Measurements from ENCODE around the gene MDM4.
A peak's percentile ranks its signal among the peaks of the same experiment; 100 is the strongest.
"Not testable (repeated sequence)": the region's sequence is repeated elsewhere in the genome, so short reads cannot be mapped to it uniquely, and the experiment has no call there.

Gene MDM4

DNA sequence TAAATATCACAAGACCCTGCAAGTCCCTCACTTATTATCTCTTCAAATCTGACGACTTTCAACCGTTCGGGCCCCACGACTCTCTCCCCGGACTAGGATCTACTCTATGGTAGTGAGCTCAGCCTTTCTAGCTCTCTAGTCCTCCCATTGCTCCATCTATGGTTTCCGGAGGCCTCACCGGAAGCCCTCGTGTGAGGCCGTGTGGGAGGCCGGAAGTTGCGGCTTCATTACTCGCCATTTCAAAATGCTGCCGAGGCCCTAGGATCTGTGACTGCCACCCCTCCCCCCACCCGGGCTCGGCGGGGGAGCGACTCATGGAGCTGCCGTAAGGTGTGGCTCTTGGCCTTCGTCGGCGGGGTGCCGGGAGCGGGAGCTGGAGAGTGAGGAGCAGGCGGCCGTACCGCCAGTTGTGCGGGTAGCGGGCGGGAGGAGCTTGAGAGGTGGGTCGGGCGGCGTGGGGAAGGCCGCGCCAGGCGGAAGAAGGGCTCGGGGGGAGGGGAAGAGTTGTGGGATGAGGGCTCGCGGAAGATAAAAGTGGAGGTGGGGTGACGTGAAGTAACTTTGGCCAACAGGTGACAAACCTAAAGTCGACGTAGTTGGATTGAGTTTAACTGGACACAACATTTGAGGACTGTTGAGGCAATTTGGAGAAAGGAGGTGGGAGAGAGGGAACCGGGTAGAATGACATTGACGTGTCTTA is at the start of gene MDM4:
Gene MDM4 (plus strand): TSS at position 227 of the 700 bp plus-strand sequence. CDS start 9,113 bp downstream, outside the sequence.
- peak; percentile 98 for DNase-seq

DNA sequence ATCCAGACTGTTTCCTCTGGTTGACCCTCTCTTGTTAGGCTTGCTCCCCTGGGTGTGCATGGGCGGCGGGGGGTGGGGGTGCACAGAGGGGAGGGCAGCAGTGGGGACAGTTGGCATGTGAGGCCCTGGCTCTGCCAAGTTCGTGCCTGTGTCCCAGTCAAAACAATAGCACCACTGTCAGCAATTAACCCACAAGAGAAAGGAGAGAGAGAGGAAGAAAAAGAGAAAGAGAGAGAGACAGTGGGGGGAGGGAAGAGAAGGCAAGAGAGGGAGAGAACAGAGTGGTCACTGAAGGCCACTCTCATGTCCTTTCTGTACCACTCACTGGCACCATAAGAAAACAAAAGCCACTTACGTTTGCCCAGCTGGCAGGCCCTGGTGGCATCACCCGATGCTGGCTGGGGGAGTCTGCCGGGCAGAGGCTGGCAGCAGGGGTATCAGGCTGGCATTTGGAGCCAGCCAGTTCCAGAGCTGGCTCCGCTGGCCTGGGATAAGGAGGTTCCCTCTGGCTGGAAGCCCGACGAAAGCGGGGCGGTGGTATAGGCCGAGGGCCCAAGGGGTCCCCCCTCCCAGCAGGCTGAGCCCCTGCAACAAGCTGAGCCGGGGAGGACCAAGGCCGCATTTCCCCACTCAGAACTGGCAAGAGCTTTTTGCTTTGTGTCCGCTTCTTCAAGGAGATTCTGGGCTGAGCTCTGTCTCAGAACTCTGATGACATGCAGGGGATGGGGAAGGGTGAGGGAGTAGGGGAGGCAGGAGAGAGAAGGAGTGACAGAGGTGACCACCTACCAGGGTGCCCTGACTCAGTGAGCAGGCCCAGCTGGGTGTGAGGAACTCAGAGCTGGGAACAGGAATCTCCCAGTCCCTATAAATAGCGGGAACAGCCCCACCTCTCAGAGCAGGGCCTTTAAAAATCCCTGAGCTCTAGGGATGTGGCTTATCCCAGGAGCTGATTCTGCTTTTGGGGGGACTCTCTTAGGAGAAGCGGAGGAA is 49.5 kb upstream of the MDM4 start:
- no peak for DNase-seq

DNA sequence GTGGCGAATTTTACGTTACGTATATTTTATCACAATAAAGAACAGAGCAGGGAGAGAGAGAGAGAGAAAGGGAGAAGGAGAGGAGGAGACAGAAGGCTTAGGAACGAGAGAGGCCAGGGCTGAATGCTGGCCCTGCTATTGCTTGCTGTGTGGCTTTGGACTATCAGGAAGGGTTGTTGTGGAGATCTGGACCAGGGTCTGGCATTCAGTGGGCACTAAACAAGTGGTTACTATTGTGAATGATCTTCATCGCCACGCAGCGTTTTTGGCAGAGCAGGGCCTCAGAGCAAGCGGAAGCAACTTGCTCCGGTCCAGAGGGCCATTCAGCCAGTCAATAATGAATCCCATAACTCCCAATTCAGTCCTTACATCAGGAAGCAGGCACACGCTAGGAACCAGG is 48.0 kb upstream of the MDM4 start:
- no peak for DNase-seq

DNA sequence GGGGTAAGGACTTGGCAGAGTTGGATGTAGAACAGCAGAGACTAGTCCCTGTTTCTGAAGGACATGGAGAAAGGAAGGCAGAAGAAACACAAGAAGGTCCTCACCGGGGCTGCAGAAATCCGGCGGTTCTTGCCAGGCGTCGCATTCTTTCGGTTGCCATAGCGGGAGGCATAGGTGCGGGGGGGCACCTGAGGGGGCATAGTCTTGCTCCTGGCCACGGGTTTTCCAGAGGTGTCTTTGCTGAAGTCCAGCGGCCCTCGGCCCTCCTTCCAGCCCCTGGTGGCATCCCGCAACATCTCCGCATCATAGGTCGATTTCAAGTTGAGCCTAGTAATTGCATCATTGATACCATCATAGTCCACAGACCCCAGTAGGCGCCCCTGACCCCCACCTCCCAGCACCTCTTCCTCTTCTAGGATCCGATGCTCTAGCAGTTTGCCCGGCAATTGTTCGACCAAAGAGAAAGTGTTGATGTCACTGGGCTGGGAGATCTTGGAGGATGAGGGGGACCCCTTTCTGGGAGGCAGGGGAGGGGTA is 47.4 kb upstream of the MDM4 start:
- DNase-seq: no peak

DNA sequence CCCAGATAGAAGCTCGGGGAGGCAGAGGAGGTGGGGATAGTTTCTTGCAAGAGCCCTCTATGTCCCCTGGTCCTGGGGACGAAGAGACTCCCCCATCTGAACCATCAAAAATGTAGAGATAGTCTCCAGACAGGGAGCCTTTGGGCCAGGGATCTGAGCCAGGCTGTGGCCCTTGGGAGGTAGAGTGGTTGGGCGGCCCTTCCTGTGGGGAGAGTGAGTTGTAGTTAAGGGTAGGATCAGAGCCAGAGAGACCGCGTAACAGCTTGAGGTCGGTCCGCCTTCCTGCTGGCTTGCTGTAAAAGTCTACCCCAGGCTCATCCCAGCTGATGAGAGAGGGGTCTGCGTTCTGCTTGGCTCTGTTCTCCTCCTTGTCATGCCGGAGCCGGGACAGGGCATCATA is 46.9 kb upstream of the MDM4 start:
- DNase-seq: no peak

GRCh38 chr1:204471687-204472086 is 44.5 kb upstream of the MDM4 start:
- DNase-seq: no peak

GRCh38 chr1:204472660-204473059 is 43.5 kb upstream of the MDM4 start:
- no peak for DNase-seq

GRCh38 chr1:204473400-204473965 is 42.7 kb upstream of the MDM4 start:
- DNase-seq: no peak

- DNase-seq: no peak
These were observed 40.4 kb upstream of the MDM4 start for GRCh38 chr1:204475656-204476432.

GRCh38 chr1:204476563-204476962 is 39.6 kb upstream of the MDM4 start:
- DNase-seq: no peak

DNA sequence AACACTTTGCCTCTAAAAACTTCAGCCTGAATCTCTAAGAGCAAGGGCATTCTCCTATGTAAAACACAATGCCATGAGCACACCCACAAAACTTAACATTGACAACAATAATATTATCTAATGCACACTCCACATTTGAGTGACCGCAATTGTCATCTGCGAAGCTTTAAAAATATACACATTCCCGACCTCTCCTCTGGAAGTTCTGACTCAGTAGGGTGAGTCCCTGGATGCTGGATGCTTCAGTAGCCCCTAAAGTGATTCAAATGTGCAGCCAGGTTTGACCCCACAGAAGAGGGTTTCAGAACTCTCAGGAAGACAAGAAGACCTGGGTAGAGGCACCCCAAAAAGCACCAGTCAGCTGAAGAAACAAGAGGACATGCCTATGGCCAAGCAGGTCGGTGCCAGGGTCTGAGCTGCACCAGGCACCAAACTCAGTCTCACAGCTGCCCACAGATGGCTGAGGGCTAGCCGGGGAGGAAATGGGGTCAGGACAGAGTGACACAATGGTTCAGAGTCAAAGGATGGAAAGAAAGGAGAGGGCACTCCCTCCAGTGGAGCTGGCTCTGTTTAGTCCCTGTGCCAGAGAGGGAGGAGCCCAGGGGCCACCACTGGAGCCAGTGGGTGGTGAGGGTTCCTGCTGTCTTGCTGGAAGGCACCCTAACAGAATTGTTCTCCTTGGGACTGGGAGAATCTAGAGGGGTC is 39.0 kb upstream of the MDM4 start:
- DNase-seq: no peak

- DNase-seq: no peak
These were observed 37.9 kb upstream of the MDM4 start for GRCh38 chr1:204478172-204478899.

- no peak for DNase-seq
These were observed 37.3 kb upstream of the MDM4 start for GRCh38 chr1:204478921-204479320.

GRCh38 chr1:204479387-204480136 is 36.6 kb upstream of the MDM4 start:
- DNase-seq: no peak

- no peak for DNase-seq
These were observed 35.7 kb upstream of the MDM4 start for GRCh38 chr1:204480515-204480914.

DNA sequence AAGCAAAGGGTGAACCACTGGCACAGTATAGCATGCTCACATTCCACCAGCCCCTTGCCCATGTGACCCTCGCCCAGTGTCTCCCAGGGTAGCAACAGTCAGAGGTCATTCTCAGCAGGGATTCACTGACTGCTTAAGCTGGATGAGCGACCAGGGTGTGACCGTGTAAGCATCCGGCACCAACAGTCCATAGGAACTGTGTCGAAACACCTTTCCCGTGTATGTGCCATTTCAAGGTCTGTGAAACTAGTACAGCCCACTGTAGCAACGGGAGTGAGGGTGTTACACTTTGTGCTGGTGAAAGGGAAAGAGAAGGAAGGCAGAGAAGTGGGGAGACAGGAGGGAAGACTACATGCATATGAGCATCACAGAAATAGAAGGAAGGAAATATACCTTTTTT is 32.4 kb upstream of the MDM4 start:
- DNase-seq: no peak

- DNase-seq: not testable (repeated sequence)
These were observed 29.5 kb upstream of the MDM4 start for GRCh38 chr1:204486513-204487255.

- no peak for DNase-seq
These were observed 29.0 kb upstream of the MDM4 start for GRCh38 chr1:204487256-204487615.

GRCh38 chr1:204491655-204492054 is 24.6 kb upstream of the MDM4 start:
- no peak for DNase-seq
